Stimulated activated CD8-positive, alpha-beta memory T cell treated with anti-CD3 and anti-CD28 coated beads, Interleukin-4, amount 100 ng/mL, for 48 hours (primary cell): ENCODE measurements around the gene SCUBE1.

Source experiments
- DNase-seq: peaks from one replicate; pipeline ENCODE4 v3.0.0-alpha.2; 2020

Gene SCUBE1

GRCh38 chr22:43343262-43343669 lies at the start of gene SCUBE1:
Gene SCUBE1, minus strand, starts transcription at chr22:43343372. Its CDS starts 111 bp downstream, at chr22:43343261.
- peak; percentile 63 for DNase-seq

- no peak for DNase-seq
These were observed 49.3 kb upstream of the SCUBE1 start for GRCh38 chr22:43392385-43392989.

GRCh38 chr22:43391306-43391705 lies 48.1 kb upstream of the SCUBE1 start:
- no peak for DNase-seq

GRCh38 chr22:43390872-43391271 lies 47.7 kb upstream of the SCUBE1 start:
- no peak for DNase-seq

- no peak for DNase-seq
These were observed 47.0 kb upstream of the SCUBE1 start for GRCh38 chr22:43390166-43390565.

GRCh38 chr22:43389227-43389836 lies 46.2 kb upstream of the SCUBE1 start:
- DNase-seq: no peak

GRCh38 chr22:43388420-43388851 lies 45.3 kb upstream of the SCUBE1 start:
- peak; percentile 90 for DNase-seq

GRCh38 chr22:43387815-43388214 lies 44.6 kb upstream of the SCUBE1 start:
- DNase-seq: no peak

GRCh38 chr22:43385770-43386641 lies 42.8 kb upstream of the SCUBE1 start:
- peak; percentile 82 for DNase-seq

GRCh38 chr22:43384863-43385262 lies 41.7 kb upstream of the SCUBE1 start:
- DNase-seq: no peak

- no peak for DNase-seq
These were observed 38.5 kb upstream of the SCUBE1 start for GRCh38 chr22:43381693-43382092.

GRCh38 chr22:43377896-43378704 lies 34.9 kb upstream of the SCUBE1 start:
- DNase-seq: no peak

- no peak for DNase-seq
These were observed 34.4 kb upstream of the SCUBE1 start for GRCh38 chr22:43377548-43377895.

- peak; percentile 57 for DNase-seq
These were observed 33.8 kb upstream of the SCUBE1 start for GRCh38 chr22:43376765-43377547.

GRCh38 chr22:43375951-43376455 lies 32.8 kb upstream of the SCUBE1 start:
- DNase-seq: no peak

GRCh38 chr22:43370036-43370435 lies 26.9 kb upstream of the SCUBE1 start:
- DNase-seq: no peak

- DNase-seq: no peak
These were observed 22.7 kb upstream of the SCUBE1 start for GRCh38 chr22:43365715-43366440.

- no peak for DNase-seq
These were observed 20.9 kb upstream of the SCUBE1 start for GRCh38 chr22:43364169-43364435.

- no peak for DNase-seq
These were observed 20.4 kb upstream of the SCUBE1 start for GRCh38 chr22:43363315-43364168.

- DNase-seq: no peak
These were observed 17.4 kb upstream of the SCUBE1 start for GRCh38 chr22:43360576-43360975.

- no peak for DNase-seq
These were observed 13.7 kb upstream of the SCUBE1 start for GRCh38 chr22:43356881-43357280.
